H9 (cell line): Measurements from ENCODE around the gene LMTK2. TPM values are rescaled to one million over a fixed set of nuclear protein-coding genes. Genes with fewer than 3 reads are reported as not detected.

Experiments used
- DNase-seq: peaks from one replicate; pipeline ENCODE4 v3.0.0-alpha.2; 2017
- H2AFZ ChIP-seq: one replicate; pipeline ENCODE4 v1.6.1; 2013; ENCODE audit warnings: mild to moderate bottlenecking, low read length, control low read depth, moderate library complexity
- H2AK5ac ChIP-seq: 2 replicates; pipeline ENCODE4 v1.6.1; 2013; ENCODE audit warnings: low read length, control low read depth, mixed read lengths; ENCODE audit not compliant: insufficient read length
- H2BK120ac ChIP-seq: one replicate; pipeline ENCODE4 v1.6.1; 2013; ENCODE audit warnings: low read depth, mild to moderate bottlenecking, low read length, control low read depth, inconsistent platforms; ENCODE audit not compliant: poor library complexity, severe bottlenecking
- H2BK12ac ChIP-seq: 2 replicates; pipeline ENCODE4 v1.6.1; 2013; ENCODE audit warnings: low read length, control low read depth, mixed read lengths, low read depth; ENCODE audit not compliant: insufficient read length
- H2BK15ac ChIP-seq: 2 replicates; pipeline ENCODE4 v1.6.1; 2013; ENCODE audit warnings: low read depth, low read length, control low read depth
- H2BK20ac ChIP-seq: one replicate; pipeline ENCODE4 v1.6.1; 2013; ENCODE audit warnings: low read depth, mild to moderate bottlenecking, low read length, control low read depth, inconsistent platforms; ENCODE audit not compliant: poor library complexity, severe bottlenecking
- H2BK5ac ChIP-seq: 2 replicates; pipeline ENCODE4 v1.6.1; 2013; ENCODE audit warnings: low read length, control low read depth, mixed read lengths; ENCODE audit not compliant: insufficient read length
- H3K14ac ChIP-seq: 2 replicates; pipeline ENCODE4 v1.6.1; 2013; ENCODE audit warnings: low read length, control low read depth; ENCODE audit not compliant: insufficient read depth
- H3K18ac ChIP-seq: 2 replicates; pipeline ENCODE4 v1.6.1; 2013; ENCODE audit warnings: low read depth, mild to moderate bottlenecking, mixed read lengths, low read length, control low read depth; ENCODE audit not compliant: insufficient read length
- H3K23ac ChIP-seq: 2 replicates; pipeline ENCODE4 v1.6.1; 2013; ENCODE audit warnings: low read length, control low read depth, mixed read lengths, low read depth; ENCODE audit not compliant: insufficient read length
- H3K23me2 ChIP-seq: 2 replicates; pipeline ENCODE4 v1.6.1; 2013; ENCODE audit warnings: low read depth, mild to moderate bottlenecking, mixed read lengths, low read length, control low read depth; ENCODE audit not compliant: insufficient read length, poor library complexity, severe bottlenecking
- H3K27ac ChIP-seq: 2 replicates; pipeline ENCODE4 v1.5.1; 2013; ENCODE audit warnings: low read length, control low read depth, mixed read lengths, low read depth; ENCODE audit not compliant: insufficient read length
- H3K27me3 ChIP-seq: 2 replicates; pipeline ENCODE4 v1.6.1; 2013; ENCODE audit warnings: low read length, control low read depth, inconsistent platforms; ENCODE audit not compliant: insufficient read depth
- H3K4ac ChIP-seq: 2 replicates; pipeline ENCODE4 v1.6.1; 2013; ENCODE audit warnings: low read depth, mild to moderate bottlenecking, control low read depth, inconsistent platforms, low read length, moderate library complexity
- H3K4me1 ChIP-seq: 2 replicates; pipeline ENCODE4 v1.6.1; 2013; ENCODE audit warnings: low read length, control low read depth, inconsistent platforms; ENCODE audit not compliant: insufficient read depth
- H3K4me2 ChIP-seq: 2 replicates; pipeline ENCODE4 v1.6.1; 2013; ENCODE audit warnings: low read length, control low read depth, mixed read lengths; ENCODE audit not compliant: insufficient read length, insufficient read depth
- H3K56ac ChIP-seq: 2 replicates; pipeline ENCODE4 v1.6.1; 2013; ENCODE audit warnings: low read depth, mild to moderate bottlenecking, mixed read lengths, low read length, control low read depth; ENCODE audit not compliant: insufficient read length
- H3K79me1 ChIP-seq: 2 replicates; pipeline ENCODE4 v1.6.1; 2013; ENCODE audit warnings: low read depth, mild to moderate bottlenecking, moderate library complexity, low read length, control low read depth, inconsistent platforms; ENCODE audit not compliant: insufficient read depth, poor library complexity, severe bottlenecking
- H3K79me2 ChIP-seq: 2 replicates; pipeline ENCODE4 v1.6.1; 2013; ENCODE audit warnings: low read length, control low read depth, inconsistent platforms; ENCODE audit not compliant: insufficient read depth
- H3K9ac ChIP-seq: 2 replicates; pipeline ENCODE4 v1.6.1; 2013; ENCODE audit warnings: low read length, control low read depth, mixed read lengths; ENCODE audit not compliant: insufficient read length; ENCODE audit errors: extremely low read depth
- H3K9me3 ChIP-seq: one replicate; pipeline ENCODE4 v1.6.1; 2013; ENCODE audit warnings: low read depth, low read length, inconsistent platforms; ENCODE audit not compliant: control insufficient read depth
- H3T11ph ChIP-seq: one replicate; pipeline ENCODE4 v1.6.1; 2013; ENCODE audit warnings: mild to moderate bottlenecking, low read length, control low read depth, inconsistent platforms
- H4K20me1 ChIP-seq: one replicate; pipeline ENCODE4 v1.6.1; 2013; ENCODE audit not compliant: control insufficient read depth, insufficient read length, insufficient read depth
- H4K5ac ChIP-seq: 2 replicates; pipeline ENCODE4 v1.6.1; 2013; ENCODE audit warnings: low read depth, mild to moderate bottlenecking, mixed read lengths, low read length, control low read depth; ENCODE audit not compliant: insufficient read length
- H4K8ac ChIP-seq: replicated peaks from 2 replicates; pipeline ENCODE4 v1.6.1; 2013; ENCODE audit warnings: low read length, control low read depth, mixed read lengths, low read depth; ENCODE audit not compliant: insufficient read length
- H4K91ac ChIP-seq: 2 replicates; pipeline ENCODE4 v1.6.1; 2013; ENCODE audit warnings: low read depth, mild to moderate bottlenecking, moderate library complexity, mixed read lengths, low read length, control low read depth; ENCODE audit not compliant: insufficient read length
- H3K27ac Mint-ChIP-seq, 3 experiments: 2 replicates in 2 of 3; 3 replicates in 1 of 3; pipeline ENCODE4 v1.8.0; 2020 to 2021; ENCODE audit warnings: mixed read lengths in 3 of 3, mild to moderate bottlenecking in 1 of 3, moderate library complexity in 1 of 3
- H3K27me3 Mint-ChIP-seq: 2 replicates; pipeline ENCODE4 v1.8.0; 2021; ENCODE audit warnings: low read depth, mild to moderate bottlenecking, moderate library complexity, mixed read lengths
- H3K36me3 Mint-ChIP-seq, 3 experiments: 2 replicates in 2 of 3; 3 replicates in 1 of 3; pipeline ENCODE4 v1.8.0; 2020 to 2021; ENCODE audit warnings: low read depth in 3 of 3, mixed read lengths in 3 of 3; ENCODE audit not compliant: insufficient read depth in 1 of 3
- H3K4me1 Mint-ChIP-seq, 2 experiments: 2 replicates each; pipeline ENCODE4 v1.8.0; 2020; ENCODE audit warnings: mixed read lengths in 2 of 2
- H3K4me3 Mint-ChIP-seq, 2 experiments: 2 replicates in 1 of 2; 3 replicates in 1 of 2; pipeline ENCODE4 v1.8.0; 2020 to 2021; ENCODE audit warnings: mild to moderate bottlenecking in 2 of 2, mixed read lengths in 2 of 2, moderate library complexity in 1 of 2
- H3K9me3 Mint-ChIP-seq, 2 experiments: 2 replicates in 1 of 2; 3 replicates in 1 of 2; pipeline ENCODE4 v1.8.0; 2020; ENCODE audit warnings: mild to moderate bottlenecking in 2 of 2, mixed read lengths in 2 of 2, moderate library complexity in 1 of 2
- CTCF ChIP-seq: fragments of 200-600 bp; sonication (generic); conservative IDR thresholded peaks from 3 replicates; pipeline ENCODE4 v1.8.0; 2021; ENCODE audit warnings: antibody characterized with exemption, mild to moderate bottlenecking
- WGBS: extraction: QIAGEN DNeasy Blood & Tissue Kit; methylation state at CpG from one replicate; pipeline ENCODE4 v1.1.7; 2013; ENCODE audit warnings: missing lambda C conversion rate, low lambda C conversion rate, mixed read lengths; ENCODE audit not compliant: insufficient read length; ENCODE audit errors: extremely low coverage; 5-methylcytosine and 5-hydroxymethylcytosine counted together
- total RNA-seq: library from RNA; stranded (reverse); gene quantifications from 2 replicates; pipeline ENCODE4 v1.2.1, GENCODE V29; 2021

Gene LMTK2
- total RNA-seq, 1 experiment from 2014 or later: 24.9 TPM

DNA sequence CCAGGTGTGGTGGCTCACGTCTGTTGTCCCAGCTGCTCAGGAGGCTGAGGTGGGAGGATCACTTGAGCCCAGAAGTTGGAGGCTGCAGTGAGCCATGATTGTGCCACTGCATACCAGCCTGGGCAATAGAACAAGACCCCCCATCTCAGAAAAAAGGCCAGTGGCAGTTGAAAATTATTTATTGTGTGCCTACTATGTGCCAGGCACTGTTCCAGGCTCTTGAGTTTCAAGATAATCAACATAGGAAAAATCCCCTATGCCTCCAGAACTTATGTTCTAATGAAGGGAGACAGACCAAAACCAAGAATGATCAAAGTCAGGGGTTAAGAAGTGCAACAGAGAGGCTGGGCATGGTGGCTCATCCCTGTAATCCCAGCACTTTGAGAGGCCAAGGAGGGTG is 42.4 kb upstream of the LMTK2 start:
- no peaks in the 10 kb centered on the region for H3K27me3 ChIP-seq
- no peak overlapping the region for H2AK5ac ChIP-seq
- no peak overlapping the region for H2BK5ac ChIP-seq
- no peak overlapping the region for H3K9ac ChIP-seq
- no peak for TF ChIP-seq CTCF
- H4K91ac ChIP-seq: no peak overlapping the region
- H3K27ac ChIP-seq: no peak overlapping the region
- no peaks in the 10 kb centered on the region for H3K4me1 ChIP-seq
- H3K9me3 ChIP-seq: no peaks in the 10 kb centered on the region
- no peak overlapping the region for H3K4ac ChIP-seq
- H3K14ac ChIP-seq: no peak overlapping the region
- DNase-seq: no peak
- Mint-ChIP-seq H3K27me3 (peaks cover 4% of the 10 kb centered on the region), H3K9me3 (peaks cover 12 to 19% of the 10 kb centered on the region in 2 experiments), H3K4me3 (no peak overlapping the region), H3K36me3 (peaks cover 0 to 4% (median 3%) of the 10 kb centered on the region in 3 experiments; a peak in 6 of 7 replicates), H3K27ac (no peak overlapping the region), H3K4me1 (no peaks in the 10 kb centered on the region)
- H2BK120ac ChIP-seq: no peak overlapping the region
- H3K23ac ChIP-seq: no peak overlapping the region
- H3K79me1 ChIP-seq: no peaks in the 10 kb centered on the region
- no peak overlapping the region for H4K5ac ChIP-seq
- H3K56ac ChIP-seq: no peak overlapping the region
- no peaks in the 10 kb centered on the region for H3K23me2 ChIP-seq
- H4K20me1 ChIP-seq: no peaks in the 10 kb centered on the region
- H3K4me2 ChIP-seq: no peak overlapping the region
- no peak overlapping the region for H2AFZ ChIP-seq
- no peak overlapping the region for H2BK15ac ChIP-seq
- H3K79me2 ChIP-seq: no peaks in the 10 kb centered on the region
- no peak overlapping the region for H2BK20ac ChIP-seq
- no peak overlapping the region for H2BK12ac ChIP-seq
- H4K8ac ChIP-seq: no peak overlapping the region
- H3T11ph ChIP-seq: no peak overlapping the region
- WGBS: no CpG with 5 or more reads among the region's 1 CpG
- no peak overlapping the region for H3K18ac ChIP-seq
